ENCODE measurements around the gene MSI2. TPM values are rescaled to one million over a fixed set of nuclear protein-coding genes. Genes with fewer than 3 reads are reported as not detected.

MSI2 gene
- total and polyA plus RNA-seq, 5 experiments from 2014 or later, result 2.5 to 136 (median 4.9) TPM

DNA sequence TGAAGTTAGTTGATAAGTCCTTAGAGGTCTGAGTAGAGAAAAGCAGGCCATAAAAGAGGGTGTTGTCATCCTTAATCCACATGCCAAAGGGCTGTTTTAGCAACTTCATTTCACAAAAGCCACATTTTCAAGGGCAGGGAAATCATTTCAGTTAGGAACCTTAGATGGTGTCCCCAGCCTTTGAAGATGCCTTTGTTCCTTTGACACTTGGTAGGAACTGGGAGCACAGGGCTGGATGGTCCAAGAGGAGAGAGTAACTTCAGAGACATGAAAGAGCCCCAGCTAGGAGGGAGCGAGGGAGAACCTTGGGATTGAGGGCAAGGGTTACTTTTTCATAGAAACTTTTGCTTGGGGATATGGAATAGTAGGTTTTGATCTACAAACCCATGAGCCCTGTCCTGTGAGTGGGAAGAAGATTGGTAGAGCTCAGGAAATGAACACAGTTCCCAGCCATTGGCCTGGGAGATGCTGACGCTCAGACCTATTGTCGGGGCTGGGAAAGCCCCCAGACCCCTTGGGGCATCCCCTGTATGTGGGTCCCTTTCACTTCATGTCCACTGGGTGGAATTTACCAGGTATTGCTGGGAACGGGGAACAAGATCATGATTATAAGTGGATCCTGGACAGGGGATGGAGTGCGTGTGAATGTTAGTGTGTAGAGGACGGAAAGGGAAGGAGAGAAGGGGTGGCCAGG is 18.9 kb downstream of the MSI2 start:
- Mint-ChIP-seq H3K27ac (peak overlapping the region in 3 of 10 donors; percentile 0 to 82 (median 57)), H3K9me3 (no peaks in the 10 kb centered on the region), H3K4me1 (peaks cover 29 to 67% (median 39%) of the 10 kb centered on the region in 4 donors), H3K27me3 (no peaks in the 10 kb centered on the region), H3K36me3 (peaks cover 4 to 78% (median 7%) of the 10 kb centered on the region in 3 donors), H3K4me3 (no peak overlapping the region)
- POLR2A ChIA-PET, result interaction anchor here (0.5 kb wide), 1 partner anchor 275 kb away, joined by 3 read pairs; no protein-coding TSS in a partner anchor
- ATAC-seq, result no peak
- DNase-seq, result no peak

- POLR2A ChIA-PET, result interaction anchor here (0.7 kb wide), 1 partner anchor 19 kb away, joined by 4 read pairs; no protein-coding TSS in a partner anchor
- H3K9me3 Mint-ChIP-seq, result no peaks in the 10 kb centered on the region
- no peaks in the 10 kb centered on the region for H3K27me3 Mint-ChIP-seq
- no peak overlapping the region for H3K4me3 Mint-ChIP-seq
- H3K4me1 Mint-ChIP-seq, result peaks cover 36 to 67% (median 40%) of the 10 kb centered on the region in 4 donors
- peaks cover 0 to 73% (median 5%) of the 10 kb centered on the region in 3 donors for H3K36me3 Mint-ChIP-seq
- ATAC-seq, result no peak
- H3K27ac Mint-ChIP-seq, result peak overlapping the region in 3 of 10 donors; percentile 40 to 62 (median 41)
- no peak for DNase-seq
Measured at GRCh38 chr17:57276621-57277020, 20.3 kb downstream of the MSI2 start.

DNA sequence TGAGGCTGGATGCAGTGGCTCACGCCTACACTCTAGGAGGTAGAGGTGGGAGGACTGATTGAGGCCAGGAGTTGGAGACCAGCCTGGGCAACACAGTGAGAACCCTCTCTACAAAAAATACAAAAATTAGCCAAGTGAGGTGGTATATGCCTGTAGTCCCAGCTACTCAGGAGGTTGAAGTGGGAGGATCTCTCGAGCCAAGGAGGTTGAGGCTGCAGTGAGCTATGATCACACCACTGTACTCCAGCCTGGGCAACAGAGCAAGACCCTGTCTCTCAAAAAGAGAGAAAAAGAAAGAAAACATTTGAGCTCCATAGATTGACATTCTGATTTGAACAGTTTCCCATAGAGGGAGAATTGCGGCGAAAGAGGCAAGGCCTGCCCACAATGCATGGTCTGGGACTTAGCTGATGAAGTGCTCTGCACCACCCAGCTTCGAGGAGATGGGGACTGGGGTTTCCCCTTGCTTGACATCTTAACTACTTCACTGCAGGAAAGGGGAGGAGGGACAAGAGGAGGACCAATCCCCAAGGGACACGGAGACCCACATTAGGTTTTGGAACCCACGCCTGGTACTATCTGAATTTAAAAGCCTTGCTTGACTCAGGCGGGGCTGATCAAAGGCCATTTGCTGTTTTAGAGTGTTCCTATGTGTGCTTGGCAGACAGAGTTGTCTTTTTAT is 21.7 kb downstream of the MSI2 start:
- H3K36me3 Mint-ChIP-seq, result peaks cover 0 to 66% (median 5%) of the 10 kb centered on the region in 3 donors
- ATAC-seq, result no peak

GRCh38 chr17:57278740-57279387 is 22.5 kb downstream of the MSI2 start:
- Mint-ChIP-seq H3K36me3 (peaks cover 0 to 68% (median 5%) of the 10 kb centered on the region in 3 donors), H3K27me3 (no peaks in the 10 kb centered on the region), H3K9me3 (no peaks in the 10 kb centered on the region), H3K4me3 (peak overlapping the region in 1 of 10 donors; percentile 2), H3K4me1 (peaks cover 50 to 81% (median 60%) of the 10 kb centered on the region in 4 donors), H3K27ac (peak overlapping the region in 3 of 10 donors; percentile 7 to 63 (median 47))
- DNase-seq (no peak), ATAC-seq (no peak)
- POLR2A ChIA-PET, result interaction anchor here (1.2 kb wide), 1 partner anchor 13 kb away, joined by 3 read pairs; no protein-coding TSS in a partner anchor

More for the DNA sequence above, 21.7 kb downstream of the MSI2 start:
- POLR2A ChIA-PET, result interaction anchor here (1.2 kb wide), 1 partner anchor 12 kb away, joined by 3 read pairs; no protein-coding TSS in a partner anchor
- peaks cover 45 to 73% (median 52%) of the 10 kb centered on the region in 4 donors for H3K4me1 Mint-ChIP-seq
- H3K27ac Mint-ChIP-seq, result peak overlapping the region in 3 of 10 donors; percentile 37 to 65 (median 56)
- no peaks in the 10 kb centered on the region for H3K9me3 Mint-ChIP-seq
- no peak overlapping the region for H3K4me3 Mint-ChIP-seq
- no peak for DNase-seq
- H3K27me3 Mint-ChIP-seq, result no peaks in the 10 kb centered on the region

DNA sequence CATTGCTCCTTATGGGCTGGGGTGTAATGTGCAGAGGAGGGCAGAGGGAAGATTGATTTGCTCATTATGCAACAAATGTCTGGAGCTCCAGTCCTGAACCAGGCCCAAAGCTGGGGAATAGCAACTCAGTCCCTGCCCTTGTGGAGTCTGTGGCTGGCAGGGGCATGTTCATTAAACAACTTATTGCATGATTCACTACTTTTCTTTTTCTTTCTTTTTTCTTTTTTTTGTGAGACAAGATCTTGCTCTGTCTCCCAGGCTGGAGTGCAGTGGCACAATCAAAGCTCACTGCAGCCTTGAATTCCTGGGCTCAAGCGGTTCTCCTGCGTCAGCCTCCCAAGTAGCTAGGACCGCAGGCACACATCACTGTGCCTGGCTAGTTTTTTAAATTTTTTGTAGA is 23.1 kb downstream of the MSI2 start:
- Mint-ChIP-seq H3K4me1 (peaks cover 50 to 82% (median 65%) of the 10 kb centered on the region in 4 donors), H3K27ac (peak overlapping the region in 4 of 10 donors; percentile 7 to 66 (median 29)), H3K9me3 (no peaks in the 10 kb centered on the region), H3K27me3 (no peaks in the 10 kb centered on the region), H3K4me3 (no peak overlapping the region), H3K36me3 (peaks cover 0 to 63% (median 5%) of the 10 kb centered on the region in 3 donors)
- POLR2A ChIA-PET, result no interaction called here
- DNase-seq (no peak), ATAC-seq (no peak)

GRCh38 chr17:57281887-57282286 is 25.6 kb downstream of the MSI2 start:
- POLR2A ChIA-PET, result interaction anchor here (1.1 to 1.2 kb wide), 2 partner anchors 9 to 24 kb away, joined by 3 to 4 read pairs; no protein-coding TSS in a partner anchor
- Mint-ChIP-seq H3K9me3 (no peaks in the 10 kb centered on the region), H3K27me3 (no peaks in the 10 kb centered on the region), H3K27ac (peak overlapping the region; percentile 16 to 91 (median 67)), H3K36me3 (peaks cover 0 to 52% (median 5%) of the 10 kb centered on the region in 3 donors), H3K4me3 (peak overlapping the region in 9 of 10 donors; percentile 1 to 76 (median 52)), H3K4me1 (peaks cover 56 to 86% (median 84%) of the 10 kb centered on the region in 4 donors)
- ATAC-seq, result peak; percentile 63 to 69
- DNase-seq, result peak in 4 of 10 donors; percentile 12 to 61 (median 40)

DNA sequence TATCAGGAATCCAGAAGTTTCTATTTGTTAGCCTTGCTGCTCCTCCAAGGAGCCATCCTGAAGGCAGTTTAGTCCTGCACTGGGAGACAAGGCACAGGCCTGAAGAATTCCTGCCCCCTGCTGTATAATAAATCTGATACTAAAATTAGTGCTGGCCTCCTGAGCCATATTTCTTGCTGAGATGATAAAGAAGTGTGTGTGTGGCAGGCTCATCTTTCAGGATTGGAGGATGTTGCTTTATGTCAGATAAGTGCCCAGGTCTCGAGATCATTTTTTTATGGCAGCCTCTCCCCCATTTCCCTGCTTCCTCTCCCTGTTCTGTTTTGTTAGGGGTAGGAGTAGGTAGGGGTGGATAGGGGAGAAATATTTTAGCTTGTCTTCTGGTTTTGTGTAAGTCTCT is 26.0 kb downstream of the MSI2 start:
- peak in 1 of 2 donors; percentile 7 for ATAC-seq
- Mint-ChIP-seq H3K4me3 (peak overlapping the region in 5 of 10 donors; percentile 22 to 76 (median 57)), H3K27ac (peak overlapping the region; percentile 16 to 91 (median 67)), H3K36me3 (peaks cover 0 to 51% (median 5%) of the 10 kb centered on the region in 3 donors), H3K27me3 (no peaks in the 10 kb centered on the region), H3K9me3 (no peaks in the 10 kb centered on the region), H3K4me1 (peaks cover 58 to 90% (median 86%) of the 10 kb centered on the region in 4 donors)
- POLR2A ChIA-PET, result interaction anchor here (1.1 to 1.2 kb wide), 2 partner anchors 9 to 24 kb away, joined by 3 to 4 read pairs; no protein-coding TSS in a partner anchor
- DNase-seq, result no peak

DNA sequence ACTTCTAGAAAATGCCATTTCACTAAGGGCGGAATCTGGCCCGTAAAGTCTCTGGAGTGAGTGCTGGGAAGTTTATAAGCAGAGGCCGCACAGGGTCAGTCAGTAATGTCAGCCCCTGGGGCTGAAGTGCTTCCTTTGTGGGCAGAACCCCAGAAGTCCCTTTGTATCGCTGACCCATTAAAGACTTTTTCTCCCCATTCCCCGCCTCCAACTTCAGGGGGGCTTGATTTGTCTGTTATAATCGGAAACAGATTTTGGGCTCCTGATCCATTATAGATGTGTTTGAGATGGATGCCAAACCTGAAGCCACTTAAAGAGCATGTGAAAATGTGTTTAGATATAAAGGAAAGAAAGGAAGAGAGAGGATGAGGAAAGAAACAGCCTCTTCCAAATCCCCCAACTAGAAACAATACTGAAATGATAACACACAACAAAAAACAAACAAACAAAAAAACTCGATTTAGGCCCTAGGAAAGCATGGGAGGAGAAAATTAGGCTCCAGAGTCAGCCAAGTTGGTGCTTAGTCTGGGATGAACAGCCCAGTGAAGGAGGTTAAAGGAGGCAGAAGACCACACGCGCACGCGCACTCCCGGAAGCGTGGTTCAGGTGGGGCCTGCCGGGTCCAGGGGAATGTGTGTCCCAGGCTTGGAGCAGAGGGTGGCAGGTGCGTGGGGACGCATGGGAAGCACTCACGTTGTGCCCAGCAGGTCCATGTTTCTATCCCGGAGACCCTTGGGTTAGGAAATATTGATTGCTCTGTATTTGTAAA is 27.1 kb downstream of the MSI2 start:
- POLR2A ChIA-PET, result interaction anchor here (0.6 to 1.1 kb wide), 2 partner anchors 20 to 25 kb away, joined by 3 to 4 read pairs; no protein-coding TSS in a partner anchor
- ATAC-seq, result no peak
- H3K27ac Mint-ChIP-seq, result peak overlapping the region; percentile 1 to 86 (median 73)
- no peak for DNase-seq
- H3K4me3 Mint-ChIP-seq, result peak overlapping the region in 5 of 10 donors; percentile 17 to 61 (median 37)
- H3K4me1 Mint-ChIP-seq, result peaks cover 58 to 90% (median 87%) of the 10 kb centered on the region in 4 donors
- no peaks in the 10 kb centered on the region for H3K9me3 Mint-ChIP-seq
- H3K27me3 Mint-ChIP-seq, result no peaks in the 10 kb centered on the region
- peaks cover 0 to 53% (median 0%) of the 10 kb centered on the region in 3 donors for H3K36me3 Mint-ChIP-seq

GRCh38 chr17:57284583-57284982 is 28.3 kb downstream of the MSI2 start:
- POLR2A ChIA-PET, result interaction anchor here (0.7 to 1.2 kb wide), 3 partner anchors 10 to 23 kb away, joined by 3 to 5 read pairs (median 3); no protein-coding TSS in a partner anchor
- Mint-ChIP-seq H3K4me3 (peak overlapping the region; percentile 44 to 77 (median 69)), H3K9me3 (no peaks in the 10 kb centered on the region), H3K27ac (peak overlapping the region; percentile 32 to 91 (median 74)), H3K36me3 (peaks cover 0 to 48% (median 0%) of the 10 kb centered on the region in 3 donors), H3K4me1 (peaks cover 50 to 93% (median 89%) of the 10 kb centered on the region in 4 donors), H3K27me3 (no peaks in the 10 kb centered on the region)
- ATAC-seq, result peak; percentile 33 to 64
- peak in 5 of 10 donors; percentile 29 to 55 (median 41) for DNase-seq

DNA sequence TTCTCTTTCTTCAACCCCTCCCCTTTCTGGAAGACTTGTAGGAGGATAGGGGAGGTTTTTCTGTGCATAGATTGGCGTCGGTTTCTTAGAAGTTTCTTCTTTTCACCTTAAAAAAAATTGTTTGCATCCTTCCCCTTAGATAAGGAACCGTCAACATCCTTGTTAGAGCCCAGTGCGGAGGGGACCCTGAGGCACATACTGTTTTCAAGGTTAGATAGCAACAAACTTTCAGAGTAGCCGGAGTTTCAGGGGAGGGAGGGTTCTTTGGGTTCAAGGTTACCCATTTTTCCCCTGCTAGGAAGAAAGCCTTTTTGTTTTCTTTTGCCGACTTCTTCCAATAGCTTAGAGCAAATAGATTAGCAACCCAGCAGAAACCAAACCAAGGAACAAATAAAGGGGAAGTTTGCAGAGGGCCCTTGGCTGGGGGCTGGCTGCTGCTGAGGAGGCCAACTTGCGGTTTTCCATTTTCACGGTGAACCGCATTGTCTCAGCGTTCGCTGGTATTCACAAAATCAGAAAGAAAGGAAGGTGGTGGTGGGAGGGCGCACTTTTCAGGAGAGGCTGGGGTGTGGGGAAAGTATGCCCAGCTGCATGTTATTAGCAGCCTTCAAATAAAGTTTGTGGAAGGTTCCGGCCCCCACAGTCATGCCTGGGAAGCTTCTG is 28.8 kb downstream of the MSI2 start:
- peak; percentile 56 to 68 for ATAC-seq
- Mint-ChIP-seq H3K36me3 (peaks cover 0 to 46% (median 0%) of the 10 kb centered on the region in 3 donors), H3K27ac (peak overlapping the region; percentile 32 to 91 (median 74)), H3K27me3 (no peaks in the 10 kb centered on the region), H3K4me3 (peak overlapping the region; percentile 44 to 77 (median 69)), H3K4me1 (peaks cover 49 to 91% (median 87%) of the 10 kb centered on the region in 4 donors), H3K9me3 (no peaks in the 10 kb centered on the region)
- DNase-seq, result peak in 8 of 10 donors; percentile 13 to 47 (median 27)
- POLR2A ChIA-PET, result interaction anchor here (0.7 to 1.2 kb wide), 3 partner anchors 10 to 23 kb away, joined by 3 to 5 read pairs (median 3); no protein-coding TSS in a partner anchor

GRCh38 chr17:57285701-57286100 is 29.4 kb downstream of the MSI2 start:
- Mint-ChIP-seq H3K36me3 (peaks cover 0 to 42% (median 0%) of the 10 kb centered on the region in 3 donors), H3K27me3 (no peaks in the 10 kb centered on the region), H3K4me3 (peak overlapping the region; percentile 44 to 77 (median 66)), H3K9me3 (no peaks in the 10 kb centered on the region), H3K4me1 (peaks cover 46 to 86% (median 82%) of the 10 kb centered on the region in 4 donors), H3K27ac (peak overlapping the region in 9 of 10 donors; percentile 16 to 91 (median 76))
- ATAC-seq, result no peak
- no peak for DNase-seq
- POLR2A ChIA-PET, result interaction anchor here (1.1 to 1.2 kb wide), 2 partner anchors 9 to 11 kb away, joined by 3 to 5 read pairs; no protein-coding TSS in a partner anchor
